ENCODE data around the gene VPS26B. TPM values are rescaled to one million over a fixed set of nuclear protein-coding genes. Genes with fewer than 3 reads are reported as not detected.
"Not testable (repeated sequence)": the region's sequence is repeated elsewhere in the genome, so short reads cannot be mapped to it uniquely, and the experiment has no call there.

VPS26B gene
- polyA plus RNA-seq, 4 donors = 42.9 to 64.8 (median 47.9) TPM

GRCh38 chr11:134254433-134255183, 30.1 kb downstream of the VPS26B start:
- DNase-seq (ENCODE audit: low read depth in 4 of 4, low spot score in 3 of 4) = no peak

GRCh38 chr11:134255184-134255561, 30.7 kb downstream of the VPS26B start:
- not testable (repeated sequence) for DNase-seq (ENCODE audit: low read depth in 4 of 4, low spot score in 3 of 4)

GRCh38 chr11:134257101-134257500, 32.6 kb downstream of the VPS26B start:
- no peak for DNase-seq (ENCODE audit: low read depth in 4 of 4, low spot score in 3 of 4)

GRCh38 chr11:134258577-134258976, 34.1 kb downstream of the VPS26B start:
- DNase-seq (ENCODE audit: low read depth in 4 of 4, low spot score in 3 of 4) = no peak

- DNase-seq (ENCODE audit: low read depth in 4 of 4, low spot score in 3 of 4) = no peak
These were observed 36.0 kb downstream of the VPS26B start for GRCh38 chr11:134260503-134260902.

- DNase-seq (ENCODE audit: low read depth in 4 of 4, low spot score in 3 of 4) = no peak
These were observed 36.5 kb downstream of the VPS26B start for GRCh38 chr11:134260983-134261382.

GRCh38 chr11:134261626-134262488, 37.4 kb downstream of the VPS26B start:
- no peak for DNase-seq (ENCODE audit: low read depth in 4 of 4, low spot score in 3 of 4)

- DNase-seq (ENCODE audit: low read depth in 4 of 4, low spot score in 3 of 4) = no peak
These were observed 40.7 kb downstream of the VPS26B start for GRCh38 chr11:134264966-134265764.

- DNase-seq (ENCODE audit: low read depth in 4 of 4, low spot score in 3 of 4) = no peak
These were observed 42.0 kb downstream of the VPS26B start for GRCh38 chr11:134266440-134266839.

GRCh38 chr11:134266841-134267251, 42.4 kb downstream of the VPS26B start:
- DNase-seq (ENCODE audit: low read depth in 4 of 4, low spot score in 3 of 4) = no peak

- DNase-seq (ENCODE audit: low read depth in 4 of 4, low spot score in 3 of 4) = no peak
These were observed 43.0 kb downstream of the VPS26B start for GRCh38 chr11:134267461-134267860.

- no peak for DNase-seq (ENCODE audit: low read depth in 4 of 4, low spot score in 3 of 4)
These were observed 43.5 kb downstream of the VPS26B start for GRCh38 chr11:134267966-134268365.

- no peak for DNase-seq (ENCODE audit: low read depth in 4 of 4, low spot score in 3 of 4)
These were observed 45.8 kb downstream of the VPS26B start for GRCh38 chr11:134270250-134270714.

- no peak for DNase-seq (ENCODE audit: low read depth in 4 of 4, low spot score in 3 of 4)
These were observed 47.5 kb downstream of the VPS26B start for GRCh38 chr11:134271978-134272377.

- DNase-seq (ENCODE audit: low read depth in 4 of 4, low spot score in 3 of 4) = no peak
These were observed 48.2 kb downstream of the VPS26B start for GRCh38 chr11:134272381-134273316.

- no peak for DNase-seq (ENCODE audit: low read depth in 4 of 4, low spot score in 3 of 4)
These were observed 48.8 kb downstream of the VPS26B start for GRCh38 chr11:134273317-134273712.

GRCh38 chr11:134275188-134275533, 50.7 kb downstream of the VPS26B start:
- no peak for DNase-seq (ENCODE audit: low read depth in 4 of 4, low spot score in 3 of 4)

- DNase-seq (ENCODE audit: low read depth in 4 of 4, low spot score in 3 of 4) = no peak
These were observed 51.3 kb downstream of the VPS26B start, which contains the start of gene GLB1L3 for GRCh38 chr11:134275534-134276395. TSS of gene GLB1L3 (plus strand) at chr11:134276379. CDS start at chr11:134276741, 362 bp downstream.
